ENCODE data around the gene AMY2A. TPM values are rescaled to one million over a fixed set of nuclear protein-coding genes. Genes with fewer than 3 reads are reported as not detected.

AMY2A gene
- total RNA-seq = not detected in 2 replicates

DNA sequence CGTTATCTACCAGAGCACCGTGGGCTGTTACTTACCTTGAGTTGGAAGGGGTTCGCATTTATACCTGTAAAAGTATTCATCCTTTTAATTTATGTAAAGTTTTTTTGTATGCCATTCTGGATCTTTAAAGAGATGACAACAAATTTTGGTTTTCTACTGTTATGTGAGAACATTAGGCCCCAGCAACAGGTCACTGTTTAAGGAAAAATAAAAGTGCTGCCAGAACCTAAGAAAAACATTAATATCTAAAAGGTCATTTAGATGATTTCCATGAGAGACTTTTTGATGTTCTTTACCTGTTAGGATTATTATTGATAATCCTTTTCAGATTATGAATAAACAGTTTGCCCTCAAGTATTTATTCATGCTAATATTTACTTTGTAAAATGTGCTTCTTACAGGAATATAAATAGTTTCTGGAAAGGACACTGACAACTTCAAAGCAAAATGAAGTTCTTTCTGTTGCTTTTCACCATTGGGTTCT is at the start of gene AMY2A:
Gene AMY2A (plus strand): TSS at position 434 of the 484 bp plus-strand sequence. CDS start 14 bp downstream, at position 448.

DNA sequence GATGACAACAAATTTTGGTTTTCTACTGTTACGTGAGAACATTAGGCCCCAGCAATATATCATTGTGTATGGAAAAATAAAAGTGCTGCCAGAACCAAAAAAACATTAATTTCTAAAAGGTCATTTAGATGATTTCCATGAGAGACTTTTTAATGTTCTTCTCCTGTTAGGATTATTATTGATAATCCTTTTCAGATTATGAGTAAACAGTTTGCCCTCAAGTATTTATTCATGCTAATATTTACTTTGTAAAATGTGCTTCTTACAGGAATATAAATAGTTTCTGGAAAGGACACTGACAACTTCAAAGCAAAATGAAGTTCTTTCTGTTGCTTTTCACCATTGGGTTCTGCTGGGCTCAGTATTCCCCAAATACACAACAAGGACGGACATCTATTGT is 45.9 kb upstream of the AMY2A start, which contains the start of gene AMY2B:
Gene AMY2B (plus strand): TSS at position 301 of the 400 bp plus-strand sequence. CDS start 14 bp downstream, at position 315.

DNA sequence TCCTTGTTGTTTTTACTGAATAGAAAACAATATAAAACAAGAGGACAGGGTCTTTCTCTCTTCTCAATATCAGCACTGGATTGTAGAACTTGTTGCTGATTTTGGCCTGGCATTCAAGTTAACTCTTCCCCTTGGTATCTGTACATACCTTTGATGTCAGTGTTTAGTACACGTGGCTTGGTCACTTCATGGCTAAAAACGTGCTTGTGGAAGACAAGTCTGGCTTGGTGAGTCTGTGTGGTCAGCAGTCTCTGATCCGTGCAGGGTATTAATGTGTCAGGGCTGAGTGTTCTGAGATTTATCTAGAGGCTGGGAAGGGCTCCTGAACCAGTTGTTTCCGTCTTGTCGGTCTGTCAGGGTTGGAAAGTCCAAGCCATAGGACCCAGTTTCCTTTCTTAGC is 38.2 kb downstream of the AMY2A start, which contains the start of gene AMY1A:
Gene AMY1A (plus strand): TSS at position 301 of the 400 bp plus-strand sequence. CDS start 571 bp downstream, outside the sequence.

Other genes starting within 250 kb of the AMY2A start
- 1.8 and 15.7 TPM in 2 replicates for gene RNPC3, start 91.7 kb upstream of the AMY2A start, total RNA-seq
- gene AMY2B, start 45.8 kb upstream of the AMY2A start, total RNA-seq = 0.65 and 3.6 TPM in 2 replicates
- gene AMY1A, start 38.3 kb downstream of the AMY2A start, total RNA-seq = not detected in 2 replicates
- gene AMY1B, start 78.8 kb downstream of the AMY2A start, total RNA-seq = not detected in 2 replicates
- not detected in 2 replicates for gene AMY1C, start 132.5 kb downstream of the AMY2A start, total RNA-seq